ENCODE data around the gene CACNA1I.

The CACNA1I gene

DNA sequence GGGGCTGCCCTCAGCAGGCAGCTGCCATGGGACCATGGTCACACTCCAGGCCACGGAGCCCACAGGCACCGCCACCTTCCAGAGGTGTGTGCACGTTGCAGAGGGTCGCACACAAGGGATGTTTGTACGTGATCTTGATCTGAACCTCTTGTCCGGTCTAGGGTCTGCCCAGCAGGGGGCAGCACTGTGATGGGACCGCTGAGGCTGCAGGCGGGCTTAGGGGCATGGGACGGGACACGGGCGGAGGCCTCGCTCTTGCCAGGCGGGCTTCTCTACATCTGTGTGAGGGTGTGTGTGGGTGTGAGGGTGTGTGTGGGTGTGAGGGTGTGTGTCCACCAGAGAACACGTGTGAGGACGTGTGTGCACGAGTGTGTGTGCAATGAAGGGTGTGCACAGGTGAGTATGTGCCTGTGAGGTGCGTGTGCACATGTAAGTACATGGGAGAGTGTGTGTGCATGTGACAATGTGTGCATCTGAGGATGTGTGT lies 52.4 kb downstream of the CACNA1I start (continued):
- TF ChIP-seq, protein P1, sequence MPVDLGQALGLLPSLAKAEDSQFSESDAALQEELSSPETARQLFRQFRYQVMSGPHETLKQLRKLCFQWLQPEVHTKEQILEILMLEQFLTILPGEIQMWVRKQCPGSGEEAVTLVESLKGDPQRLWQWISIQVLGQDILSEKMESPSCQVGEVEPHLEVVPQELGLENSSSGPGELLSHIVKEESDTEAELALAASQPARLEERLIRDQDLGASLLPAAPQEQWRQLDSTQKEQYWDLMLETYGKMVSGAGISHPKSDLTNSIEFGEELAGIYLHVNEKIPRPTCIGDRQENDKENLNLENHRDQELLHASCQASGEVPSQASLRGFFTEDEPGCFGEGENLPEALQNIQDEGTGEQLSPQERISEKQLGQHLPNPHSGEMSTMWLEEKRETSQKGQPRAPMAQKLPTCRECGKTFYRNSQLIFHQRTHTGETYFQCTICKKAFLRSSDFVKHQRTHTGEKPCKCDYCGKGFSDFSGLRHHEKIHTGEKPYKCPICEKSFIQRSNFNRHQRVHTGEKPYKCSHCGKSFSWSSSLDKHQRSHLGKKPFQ (tag by site-specific recombination; IDR thresholded peaks at IDR 0.05), result 0 out of 2 replicates have a peak, but pooled peaks have one; percentile 23
- TF ChIP-seq KLF7 (tag by site-specific recombination; IDR thresholded peaks at IDR 0.05; ENCODE audit: borderline replicate concordance), result no peak
- TF ChIP-seq TRIM28 (IDR thresholded peaks at IDR 0.05; ENCODE audit: borderline replicate concordance, low read length), result no peak
- peak; percentile 82 for TF ChIP-seq KLF1 (tag by site-specific recombination; IDR thresholded peaks at IDR 0.05)
- TF ChIP-seq, protein P2, sequence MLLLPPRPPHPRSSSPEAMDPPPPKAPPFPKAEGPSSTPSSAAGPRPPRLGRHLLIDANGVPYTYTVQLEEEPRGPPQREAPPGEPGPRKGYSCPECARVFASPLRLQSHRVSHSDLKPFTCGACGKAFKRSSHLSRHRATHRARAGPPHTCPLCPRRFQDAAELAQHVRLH (tag by site-specific recombination; IDR thresholded peaks at IDR 0.05), result peak; percentile 76; the same call in 1 of the 2 replicates
- TF ChIP-seq ZBTB48 (tag by site-specific recombination; IDR thresholded peaks at IDR 0.05), result peak; percentile 78
- TF ChIP-seq, protein P3, sequence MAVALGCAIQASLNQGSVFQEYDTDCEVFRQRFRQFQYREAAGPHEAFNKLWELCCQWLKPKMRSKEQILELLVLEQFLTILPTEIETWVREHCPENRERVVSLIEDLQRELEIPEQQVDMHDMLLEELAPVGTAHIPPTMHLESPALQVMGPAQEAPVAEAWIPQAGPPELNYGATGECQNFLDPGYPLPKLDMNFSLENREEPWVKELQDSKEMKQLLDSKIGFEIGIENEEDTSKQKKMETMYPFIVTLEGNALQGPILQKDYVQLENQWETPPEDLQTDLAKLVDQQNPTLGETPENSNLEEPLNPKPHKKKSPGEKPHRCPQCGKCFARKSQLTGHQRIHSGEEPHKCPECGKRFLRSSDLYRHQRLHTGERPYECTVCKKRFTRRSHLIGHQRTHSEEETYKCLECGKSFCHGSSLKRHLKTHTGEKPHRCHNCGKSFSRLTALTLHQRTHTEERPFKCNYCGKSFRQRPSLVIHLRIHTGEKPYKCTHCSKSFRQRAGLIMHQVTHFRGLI (tag by site-specific recombination; IDR thresholded peaks at IDR 0.05), result no peak
- peak; percentile 42; the same call in 1 of the 2 replicates for TF ChIP-seq BCL11A (tag by site-specific recombination; IDR thresholded peaks at IDR 0.05; ENCODE audit: low read depth)
- TF ChIP-seq SCRT1 (tag by site-specific recombination; IDR thresholded peaks at IDR 0.05; ENCODE audit: borderline replicate concordance), result 0 out of 2 replicates have a peak, but pooled peaks have one; percentile 6
- TF ChIP-seq ZNF791 (tag by site-specific recombination; IDR thresholded peaks at IDR 0.05), result no peak
- no peak for TF ChIP-seq GLI2 (tag by site-specific recombination; IDR thresholded peaks at IDR 0.05; ENCODE audit: borderline replicate concordance, low read depth)
- TF ChIP-seq ZNF473 (tag by site-specific recombination; IDR thresholded peaks at IDR 0.05), result no peak
- TF ChIP-seq ZNF146 (tag by site-specific recombination; IDR thresholded peaks at IDR 0.05), result no peak
- TF ChIP-seq ZNF184 (tag by site-specific recombination; IDR thresholded peaks at IDR 0.05), result no peak

DNA sequence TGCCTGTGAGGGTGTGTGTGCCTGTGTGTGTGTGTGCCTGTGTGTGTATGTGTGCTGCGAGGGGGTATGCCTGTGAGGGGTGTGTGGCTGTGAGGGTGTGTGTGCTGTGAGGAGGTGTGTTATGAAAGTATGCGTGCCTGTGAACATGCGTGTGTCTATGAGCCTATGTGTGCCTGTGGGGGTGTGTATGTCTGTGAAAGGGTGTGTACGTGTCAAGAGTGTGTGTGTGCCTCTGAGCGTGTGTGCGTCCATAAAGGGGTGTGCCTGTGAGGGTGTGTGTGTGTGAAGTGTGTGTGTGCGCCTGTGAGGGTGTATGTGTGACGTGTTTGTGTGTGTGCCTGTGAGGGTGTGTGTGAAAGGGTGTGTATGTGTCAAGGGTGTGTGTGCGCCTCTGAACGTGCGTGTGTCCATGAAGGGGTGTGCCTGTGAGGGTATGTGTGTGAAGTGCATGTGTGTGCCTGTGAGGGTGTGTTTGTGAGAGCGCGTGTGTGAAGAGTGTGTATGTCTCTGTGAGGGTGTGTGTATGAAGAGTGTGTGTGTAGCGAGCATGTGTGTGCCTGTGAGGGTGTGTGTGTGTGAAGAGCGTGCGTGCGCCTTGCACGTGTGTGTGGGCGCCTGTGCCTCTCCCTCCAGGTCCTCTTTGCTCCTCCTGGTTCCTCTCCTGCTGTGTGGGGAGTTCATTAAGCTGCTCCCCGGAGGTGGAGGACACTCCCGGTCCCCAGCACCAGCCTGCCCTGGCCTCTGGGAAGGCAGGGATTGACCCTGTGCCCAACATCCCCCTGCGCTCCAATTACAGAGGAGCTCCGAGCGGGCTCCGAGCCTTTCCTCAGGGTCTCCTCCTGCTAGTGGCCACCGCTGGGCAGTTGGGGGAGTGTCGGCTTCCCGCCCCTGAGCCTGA lies 53.3 kb downstream of the CACNA1I start:
- ChIA-PET CTCF (interaction anchor here (0.8 to 2.4 kb wide), 6 partner anchors 8 to 413 kb away, joined by 3 to 20 read pairs (median 4); no protein-coding TSS in a partner anchor), POLR2A (interaction anchor here (1.1 kb wide), 1 partner anchor 36 kb away, joined by 3 read pairs; no protein-coding TSS in a partner anchor)
- no peaks in the 10 kb centered on the region for H3K9me3 ChIP-seq (ENCODE audit: control insufficient read depth, insufficient read depth, low read depth, low read length)
- H3K4me3 ChIP-seq (ENCODE audit: low read depth, low read length), result no peak overlapping the region
- no peak overlapping the region for H3K27ac ChIP-seq (ENCODE audit: extremely low read depth, low read depth, low read length)
- no peaks in the 10 kb centered on the region for H3K36me3 ChIP-seq (ENCODE audit: control insufficient read depth in 2 of 2, insufficient read depth in 1 of 2, low read length in 2 of 2)
- no peaks in the 10 kb centered on the region for H3K4me1 ChIP-seq (ENCODE audit: control insufficient read depth, insufficient read depth, low read length)
- TF ChIP-seq GFI1B (tag by site-specific recombination; IDR thresholded peaks at IDR 0.05), result no peak
- no peak for TF ChIP-seq ZNF274 (IDR thresholded peaks at IDR 0.05; ENCODE audit: low read length)
- no peak for TF ChIP-seq ZNF274 (tag by site-specific recombination; IDR thresholded peaks at IDR 0.05; ENCODE audit: borderline replicate concordance)
- no peak for TF ChIP-seq ZNF266 (tag by site-specific recombination; IDR thresholded peaks at IDR 0.05; ENCODE audit: low read depth)
- no peak for TF ChIP-seq ZNF560 (tag by site-specific recombination; IDR thresholded peaks at IDR 0.05; ENCODE audit: borderline replicate concordance)
- TF ChIP-seq, protein P4, sequence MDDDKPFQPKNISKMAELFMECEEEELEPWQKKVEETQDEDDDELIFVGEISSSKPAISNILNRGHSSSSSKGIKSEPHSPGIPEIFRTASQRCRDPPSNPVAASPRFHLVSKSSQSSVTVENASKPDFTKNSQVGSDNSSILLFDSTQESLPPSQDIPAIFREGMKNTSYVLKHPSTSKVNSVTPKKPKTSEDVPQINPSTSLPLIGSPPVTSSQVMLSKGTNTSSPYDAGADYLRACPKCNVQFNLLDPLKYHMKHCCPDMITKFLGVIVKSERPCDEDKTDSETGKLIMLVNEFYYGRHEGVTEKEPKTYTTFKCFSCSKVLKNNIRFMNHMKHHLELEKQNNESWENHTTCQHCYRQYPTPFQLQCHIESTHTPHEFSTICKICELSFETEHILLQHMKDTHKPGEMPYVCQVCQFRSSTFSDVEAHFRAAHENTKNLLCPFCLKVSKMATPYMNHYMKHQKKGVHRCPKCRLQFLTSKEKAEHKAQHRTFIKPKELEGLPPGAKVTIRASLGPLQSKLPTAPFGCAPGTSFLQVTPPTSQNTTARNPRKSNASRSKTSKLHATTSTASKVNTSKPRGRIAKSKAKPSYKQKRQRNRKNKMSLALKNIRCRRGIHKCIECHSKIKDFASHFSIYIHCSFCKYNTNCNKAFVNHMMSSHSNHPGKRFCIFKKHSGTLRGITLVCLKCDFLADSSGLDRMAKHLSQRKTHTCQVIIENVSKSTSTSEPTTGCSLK (tag by site-specific recombination; IDR thresholded peaks at IDR 0.05), result 0 out of 2 replicates have a peak, but pooled peaks have one; percentile 33
- no peak for TF ChIP-seq ZNF768 (tag by site-specific recombination; IDR thresholded peaks at IDR 0.05)
- no peak for TF ChIP-seq ZNF571 (tag by site-specific recombination; IDR thresholded peaks at IDR 0.05)
- TF ChIP-seq ZNF658 (tag by site-specific recombination; IDR thresholded peaks at IDR 0.05), result no peak
- no peak for TF ChIP-seq ZFP37 (tag by site-specific recombination; IDR thresholded peaks at IDR 0.05)
- peak; percentile 35; the same call in 1 of the 2 replicates for TF ChIP-seq ZNF157 (tag by site-specific recombination; IDR thresholded peaks at IDR 0.05)
- TF ChIP-seq, protein P5, sequence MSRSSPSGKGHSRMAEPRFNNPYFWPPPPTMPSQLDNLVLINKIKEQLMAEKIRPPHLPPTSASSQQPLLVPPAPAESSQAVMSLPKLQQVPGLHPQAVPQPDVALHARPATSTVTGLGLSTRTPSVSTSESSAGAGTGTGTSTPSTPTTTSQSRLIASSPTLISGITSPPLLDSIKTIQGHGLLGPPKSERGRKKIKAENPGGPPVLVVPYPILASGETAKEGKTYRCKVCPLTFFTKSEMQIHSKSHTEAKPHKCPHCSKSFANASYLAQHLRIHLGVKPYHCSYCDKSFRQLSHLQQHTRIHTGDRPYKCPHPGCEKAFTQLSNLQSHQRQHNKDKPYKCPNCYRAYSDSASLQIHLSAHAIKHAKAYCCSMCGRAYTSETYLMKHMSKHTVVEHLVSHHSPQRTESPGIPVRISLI (tag by site-specific recombination; IDR thresholded peaks at IDR 0.05), result no peak
- TF ChIP-seq ZNF174 (tag by site-specific recombination; IDR thresholded peaks at IDR 0.05), result no peak
- TF ChIP-seq ZNF837 (tag by site-specific recombination; IDR thresholded peaks at IDR 0.05), result no peak
- no peak for TF ChIP-seq GLI2 (tag by site-specific recombination; IDR thresholded peaks at IDR 0.05; ENCODE audit: borderline replicate concordance, low read depth)
- no peak for TF ChIP-seq ZNF707 (tag by site-specific recombination; IDR thresholded peaks at IDR 0.05)
- no peak for TF ChIP-seq ZNF623 (tag by site-specific recombination; IDR thresholded peaks at IDR 0.05)

Measured in HEK293 (cell line).